ENCODE measurements around the gene PHF2.
A peak's percentile ranks its signal among the peaks of the same experiment; 100 is the strongest.

The PHF2 gene

DNA sequence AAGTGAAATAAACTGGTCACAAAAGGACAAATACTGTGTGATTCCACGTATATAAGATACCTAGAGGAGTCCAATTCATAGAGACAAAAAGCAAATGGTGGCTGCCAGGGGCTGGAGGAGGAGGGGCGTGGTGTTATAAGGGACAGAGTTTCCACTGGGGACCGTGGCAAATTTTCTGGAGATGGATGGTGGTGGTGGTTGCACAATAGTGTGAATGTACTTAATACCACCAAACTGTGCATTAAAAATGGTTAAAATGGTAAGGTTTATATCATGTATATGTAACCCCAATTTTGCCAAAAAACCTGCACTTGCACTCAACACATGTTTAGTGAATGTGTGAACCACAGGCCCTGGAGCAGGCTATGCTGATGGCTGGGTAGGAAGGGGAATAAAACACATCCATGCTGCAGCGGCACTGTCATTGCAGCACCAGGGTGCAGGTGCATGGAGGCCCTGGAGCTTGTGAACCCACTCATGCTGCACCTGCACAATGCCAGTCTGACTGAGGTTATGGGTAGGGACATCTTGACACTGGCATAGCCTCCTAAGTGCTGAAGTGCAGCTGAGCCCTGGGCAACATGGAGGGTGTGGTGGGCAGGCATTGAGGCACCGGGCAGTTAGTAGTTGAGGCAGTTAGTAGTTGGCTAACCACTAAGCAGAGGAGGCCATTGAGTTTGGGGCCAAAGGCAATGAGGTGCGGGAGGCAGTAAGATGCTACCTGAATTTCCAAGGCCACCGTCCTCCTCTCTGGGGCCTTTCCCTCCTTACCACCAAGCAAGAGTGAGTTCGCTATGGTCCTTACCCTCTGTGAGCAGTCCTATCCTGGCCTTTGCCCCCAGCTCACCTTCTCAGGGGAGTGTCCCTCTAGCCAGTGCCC, 3.5 kb upstream of the PHF2 start:
- Histone ChIP-seq H3K79me1 (ENCODE audit: low read length) (peaks cover 16% of the 10 kb centered on the region), H3K4me3 (ENCODE audit: low read depth, low read length) (no peak overlapping the region), H3K9me3 (ENCODE audit: insufficient read depth, low read depth, low read length) (no peaks in the 10 kb centered on the region), H3K27ac (ENCODE audit: low read depth, low read length) (no peak overlapping the region), H3K4me1 (ENCODE audit: control insufficient read depth in 1 of 2, insufficient read depth in 2 of 2, low read length in 2 of 2) (peaks cover 12 to 13% of the 10 kb centered on the region in 2 experiments), H3K4me2 (ENCODE audit: low read length) (no peak overlapping the region), H3K18ac (ENCODE audit: low read length) (no peak overlapping the region), H3K9ac (ENCODE audit: low read length) (no peak overlapping the region), H3K36me3 (ENCODE audit: control insufficient read depth in 1 of 2, insufficient read depth in 2 of 2, low read length in 2 of 2) (no peaks in the 10 kb centered on the region), H4K8ac (ENCODE audit: low read depth, low read length) (no peak overlapping the region), H4K12ac (ENCODE audit: low read depth, low read length) (no peak overlapping the region), H3K27me3 (ENCODE audit: insufficient read depth, low read length) (no peaks in the 10 kb centered on the region), H2BK120ac (ENCODE audit: insufficient read depth, low read length, poor library complexity) (no peak overlapping the region), H3K14ac (ENCODE audit: low read length) (no peak overlapping the region), H2AFZ (ENCODE audit: insufficient read depth, low read length, poor library complexity) (no peak overlapping the region), H3K23ac (ENCODE audit: low read length) (no peak overlapping the region), H2BK5ac (ENCODE audit: low read depth, low read length, poor library complexity) (no peak overlapping the region), H2AK5ac (ENCODE audit: low read length) (no peak overlapping the region), H3K79me2 (ENCODE audit: control insufficient read depth, insufficient read depth, low read length, poor library complexity) (peaks cover 9% of the 10 kb centered on the region), H2BK12ac (ENCODE audit: low read length) (no peak overlapping the region), H4K91ac (ENCODE audit: low read depth, low read length) (no peak overlapping the region), H3K4ac (ENCODE audit: low read depth, low read length) (no peak overlapping the region)
- no CpG with 5 or more reads among the region's 8 CpGs for WGBS (ENCODE audit: extremely low coverage, insufficient coverage, insufficient read length)
- no peak for DNase-seq

DNA sequence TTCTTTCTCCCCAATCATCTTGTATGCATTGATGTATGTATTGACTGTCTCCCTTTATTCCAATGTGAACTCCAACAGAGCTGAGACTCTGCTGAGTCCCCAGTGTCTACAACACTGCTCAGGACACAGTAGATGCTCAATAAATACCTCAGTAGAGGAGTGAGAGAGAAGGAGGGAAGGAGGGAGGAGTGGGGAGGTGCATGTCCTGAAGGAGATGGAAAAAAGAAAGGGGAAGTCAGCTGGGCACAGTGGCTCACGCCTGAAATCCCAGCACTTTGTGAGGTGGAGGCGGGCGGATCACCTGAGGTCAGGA, 2.9 kb upstream of the PHF2 start:
- Histone ChIP-seq H3K4ac (ENCODE audit: low read depth, low read length) (no peak overlapping the region), H2BK5ac (ENCODE audit: low read depth, low read length, poor library complexity) (no peak overlapping the region), H3K18ac (ENCODE audit: low read length) (no peak overlapping the region), H3K79me1 (ENCODE audit: low read length) (peaks cover 16% of the 10 kb centered on the region), H3K4me2 (ENCODE audit: low read length) (no peak overlapping the region), H3K79me2 (ENCODE audit: control insufficient read depth, insufficient read depth, low read length, poor library complexity) (peaks cover 15% of the 10 kb centered on the region), H3K36me3 (ENCODE audit: control insufficient read depth in 1 of 2, insufficient read depth in 2 of 2, low read length in 2 of 2) (no peaks in the 10 kb centered on the region), H2AFZ (ENCODE audit: insufficient read depth, low read length, poor library complexity) (no peak overlapping the region), H2AK5ac (ENCODE audit: low read length) (no peak overlapping the region), H4K91ac (ENCODE audit: low read depth, low read length) (no peak overlapping the region), H3K9ac (ENCODE audit: low read length) (no peak overlapping the region), H3K23ac (ENCODE audit: low read length) (no peak overlapping the region), H3K4me3 (ENCODE audit: low read depth, low read length) (no peak overlapping the region), H4K8ac (ENCODE audit: low read depth, low read length) (no peak overlapping the region), H3K9me3 (ENCODE audit: insufficient read depth, low read depth, low read length) (no peaks in the 10 kb centered on the region), H3K14ac (ENCODE audit: low read length) (no peak overlapping the region), H3K27me3 (ENCODE audit: insufficient read depth, low read length) (no peaks in the 10 kb centered on the region), H2BK120ac (ENCODE audit: insufficient read depth, low read length, poor library complexity) (no peak overlapping the region), H2BK12ac (ENCODE audit: low read length) (no peak overlapping the region), H3K27ac (ENCODE audit: low read depth, low read length) (no peak overlapping the region), H3K4me1 (ENCODE audit: control insufficient read depth in 1 of 2, insufficient read depth in 2 of 2, low read length in 2 of 2) (peaks cover 18% of the 10 kb centered on the region in 2 experiments), H4K12ac (ENCODE audit: low read depth, low read length) (no peak overlapping the region)
- WGBS (ENCODE audit: extremely low coverage, insufficient coverage, insufficient read length): no CpG with 5 or more reads among the region's 3 CpGs
- no peak for DNase-seq

DNA sequence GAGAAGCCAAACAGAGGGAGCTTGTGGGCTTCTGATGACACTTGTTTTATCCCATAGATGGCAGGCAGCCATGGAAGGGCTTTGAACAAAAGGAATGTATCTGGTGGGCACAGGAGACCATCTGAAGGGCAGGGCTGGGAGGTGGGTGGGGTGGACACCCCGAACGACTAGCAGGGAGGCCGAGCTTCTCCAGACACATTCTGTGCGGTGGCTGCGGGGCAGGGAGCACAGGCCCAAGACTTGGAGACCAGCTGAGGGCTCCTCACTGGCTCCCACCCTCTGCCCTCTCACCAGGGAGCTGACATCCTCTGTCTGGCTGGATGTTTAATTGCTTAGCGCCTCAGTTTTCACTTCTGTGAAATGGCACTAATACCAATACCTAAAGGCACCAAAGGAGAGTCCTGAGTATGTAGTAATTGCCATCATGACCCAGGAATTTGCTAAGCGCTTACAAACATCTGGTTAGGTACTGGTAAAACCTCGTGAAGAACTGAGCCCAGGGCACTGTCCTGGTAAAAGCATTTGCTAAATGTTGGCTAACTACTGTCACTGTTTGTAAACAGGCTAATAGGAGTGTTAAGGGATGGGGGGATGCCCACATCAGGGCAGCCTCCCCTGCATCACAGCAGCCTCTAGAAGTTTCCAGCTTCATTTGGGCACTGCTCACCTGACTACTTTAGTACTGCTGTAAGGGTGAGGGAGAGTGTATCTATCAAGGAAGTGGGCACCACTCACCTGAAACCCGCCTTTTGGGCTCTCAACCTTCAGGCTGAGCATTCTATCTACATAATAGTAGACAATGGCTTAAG, 2.1 kb upstream of the PHF2 start:
- H3K4me3 ChIP-seq (ENCODE audit: low read depth, low read length): no peak overlapping the region
- DNase-seq: peak; percentile 84 to 90
- H3K9ac ChIP-seq (ENCODE audit: low read length): no peak overlapping the region
- H3K23ac ChIP-seq (ENCODE audit: low read length): no peak overlapping the region
- peaks cover 19 to 20% of the 10 kb centered on the region in 2 experiments for H3K4me1 ChIP-seq (ENCODE audit: control insufficient read depth in 1 of 2, insufficient read depth in 2 of 2, low read length in 2 of 2)
- H3K18ac ChIP-seq (ENCODE audit: low read length): no peak overlapping the region
- no CpG with 5 or more reads among the region's 9 CpGs for WGBS (ENCODE audit: extremely low coverage, insufficient coverage, insufficient read length)
- H4K8ac ChIP-seq (ENCODE audit: low read depth, low read length): no peak overlapping the region
- no peak overlapping the region for H3K14ac ChIP-seq (ENCODE audit: low read length)
- H4K91ac ChIP-seq (ENCODE audit: low read depth, low read length): no peak overlapping the region
- H2BK120ac ChIP-seq (ENCODE audit: insufficient read depth, low read length, poor library complexity): no peak overlapping the region
- no peak overlapping the region for H2AK5ac ChIP-seq (ENCODE audit: low read length)
- H2AFZ ChIP-seq (ENCODE audit: insufficient read depth, low read length, poor library complexity): no peak overlapping the region
- no peaks in the 10 kb centered on the region for H3K27me3 ChIP-seq (ENCODE audit: insufficient read depth, low read length)
- no peaks in the 10 kb centered on the region for H3K9me3 ChIP-seq (ENCODE audit: insufficient read depth, low read depth, low read length)
- H3K27ac ChIP-seq (ENCODE audit: low read depth, low read length): no peak overlapping the region
- no peak overlapping the region for H4K12ac ChIP-seq (ENCODE audit: low read depth, low read length)
- peaks cover 15% of the 10 kb centered on the region for H3K79me2 ChIP-seq (ENCODE audit: control insufficient read depth, insufficient read depth, low read length, poor library complexity)
- peaks cover 16% of the 10 kb centered on the region for H3K79me1 ChIP-seq (ENCODE audit: low read length)
- no peak overlapping the region for H2BK12ac ChIP-seq (ENCODE audit: low read length)
- peaks cover 0 to 2% of the 10 kb centered on the region in 2 experiments for H3K36me3 ChIP-seq (ENCODE audit: control insufficient read depth in 1 of 2, insufficient read depth in 2 of 2, low read length in 2 of 2)
- no peak overlapping the region for H3K4ac ChIP-seq (ENCODE audit: low read depth, low read length)
- no peak overlapping the region for H3K4me2 ChIP-seq (ENCODE audit: low read length)
- H2BK5ac ChIP-seq (ENCODE audit: low read depth, low read length, poor library complexity): no peak overlapping the region

DNA sequence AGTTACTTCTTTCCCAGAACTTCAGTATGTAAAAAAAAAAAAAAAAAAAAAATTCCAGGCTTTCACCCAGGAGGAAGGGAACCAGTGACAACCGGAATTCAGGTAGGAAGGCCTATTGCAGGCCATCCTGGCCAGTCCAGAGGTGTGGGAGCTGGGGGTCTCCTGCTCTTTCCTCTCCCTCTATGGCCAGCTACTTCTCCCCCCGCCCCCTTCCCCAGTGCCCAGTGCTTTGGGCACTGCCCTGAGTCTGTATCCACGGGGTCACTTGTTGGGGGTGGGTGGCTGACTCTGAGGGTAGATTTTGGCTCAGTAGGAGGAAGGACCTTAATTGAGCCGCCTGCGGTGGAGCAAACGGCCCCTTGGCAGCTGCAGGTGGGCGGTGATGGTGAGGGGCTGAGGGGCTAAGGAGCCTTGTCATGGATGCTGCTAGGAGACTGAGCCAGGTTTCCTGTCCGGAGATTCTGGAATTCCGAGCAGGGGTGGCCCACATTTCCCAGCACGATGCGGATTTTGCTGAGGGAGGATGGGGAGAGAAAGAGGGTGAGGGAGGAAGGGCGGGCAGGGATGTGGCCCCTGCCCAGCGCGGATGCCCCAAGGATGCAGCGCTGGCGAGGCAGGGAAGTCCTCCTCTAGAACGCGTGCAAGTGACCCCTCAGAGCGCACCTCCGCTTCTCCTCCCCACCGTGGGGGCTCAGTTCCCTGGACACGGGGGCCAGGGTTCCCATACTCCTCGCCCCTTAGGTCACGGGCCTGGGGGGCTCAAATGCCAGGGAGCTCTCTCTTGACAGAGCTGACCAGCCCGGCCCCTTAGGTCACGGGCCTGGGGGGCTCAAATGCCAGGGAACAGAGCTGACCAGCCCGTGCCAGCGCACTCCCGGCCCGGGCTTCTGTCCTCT, 1.2 kb upstream of the PHF2 start:
- Histone ChIP-seq H3K9ac (ENCODE audit: low read length) (no peak overlapping the region), H2AK5ac (ENCODE audit: low read length) (peak overlapping the region; percentile 72), H3K4me1 (ENCODE audit: control insufficient read depth in 1 of 2, insufficient read depth in 2 of 2, low read length in 2 of 2) (peaks cover 20 to 21% of the 10 kb centered on the region in 2 experiments), H3K14ac (ENCODE audit: low read length) (peak overlapping the region; percentile 93), H2BK12ac (ENCODE audit: low read length) (peak overlapping the region; percentile 42), H3K27me3 (ENCODE audit: insufficient read depth, low read length) (no peaks in the 10 kb centered on the region), H4K8ac (ENCODE audit: low read depth, low read length) (peak overlapping the region; percentile 71), H3K4ac (ENCODE audit: low read depth, low read length) (peak overlapping the region; percentile 22), H3K36me3 (ENCODE audit: control insufficient read depth in 1 of 2, insufficient read depth in 2 of 2, low read length in 2 of 2) (peaks cover 0 to 2% of the 10 kb centered on the region in 2 experiments), H3K23ac (ENCODE audit: low read length) (peak overlapping the region; percentile 33), H3K4me3 (ENCODE audit: low read depth, low read length) (peak overlapping the region; percentile 91), H4K12ac (ENCODE audit: low read depth, low read length) (peak overlapping the region; percentile 76), H3K9me3 (ENCODE audit: insufficient read depth, low read depth, low read length) (no peaks in the 10 kb centered on the region), H2AFZ (ENCODE audit: insufficient read depth, low read length, poor library complexity) (peak overlapping the region; percentile 72), H3K79me2 (ENCODE audit: control insufficient read depth, insufficient read depth, low read length, poor library complexity) (peaks cover 18% of the 10 kb centered on the region), H3K79me1 (ENCODE audit: low read length) (peaks cover 16% of the 10 kb centered on the region), H3K4me2 (ENCODE audit: low read length) (peak overlapping the region; percentile 77), H2BK5ac (ENCODE audit: low read depth, low read length, poor library complexity) (no peak overlapping the region), H2BK120ac (ENCODE audit: insufficient read depth, low read length, poor library complexity) (peak overlapping the region; percentile 35), H4K91ac (ENCODE audit: low read depth, low read length) (peak overlapping the region; percentile 23), H3K27ac (ENCODE audit: low read depth, low read length) (no peak overlapping the region), H3K18ac (ENCODE audit: low read length) (peak overlapping the region; percentile 67)
- DNase-seq: no peak
- WGBS (ENCODE audit: extremely low coverage, insufficient coverage, insufficient read length): no CpG with 5 or more reads among the region's 30 CpGs
